Measurements from ENCODE around the gene FMNL2. TPM values are rescaled to one million over a fixed set of nuclear protein-coding genes. Genes with fewer than 3 reads are reported as not detected.

FMNL2 gene
- polyA plus RNA-seq, 4 donors: 7.0 to 23.3 (median 8.7) TPM

DNA sequence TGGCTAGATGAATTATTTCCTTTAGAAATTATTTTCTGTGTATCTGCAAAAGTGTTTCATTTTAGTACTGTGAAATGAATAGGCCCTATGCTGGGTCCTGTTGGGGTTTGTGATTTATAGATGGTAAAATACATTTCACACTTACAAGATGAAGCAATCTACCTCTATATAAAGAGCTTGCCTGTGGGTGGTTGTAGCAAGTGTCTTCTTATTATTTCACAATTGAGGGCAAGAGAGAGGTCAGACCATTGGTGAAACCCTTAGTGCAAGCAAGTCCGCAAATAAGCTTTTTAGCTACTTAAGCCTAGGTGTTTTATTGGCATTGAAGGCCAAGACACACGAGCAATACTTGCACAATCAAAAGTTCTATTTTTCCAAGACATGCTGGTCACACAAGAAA lies 153.1 kb downstream of the FMNL2 start:
- Histone ChIP-seq H3K4me3 (ENCODE audit: low read depth in 1 of 3, low read length in 3 of 3) (no peak overlapping the region), H3K27me3 (ENCODE audit: control insufficient read depth in 3 of 3, insufficient read depth in 3 of 3, low read length in 3 of 3) (no peaks in the 10 kb centered on the region), H3K9me3 (ENCODE audit: control insufficient read depth in 2 of 2, insufficient read depth in 1 of 2, low read depth in 1 of 2, low read length in 1 of 2) (no peaks in the 10 kb centered on the region), H3K27ac (ENCODE audit: low read depth in 1 of 3, low read length in 2 of 3) (no peak overlapping the region), H3K4me1 (ENCODE audit: control insufficient read depth in 3 of 3, insufficient read depth in 2 of 3, low read depth in 1 of 3, low read length in 2 of 3) (peaks cover 0 to 33% (median 0%) of the 10 kb centered on the region in 3 donors), H3K36me3 (ENCODE audit: control insufficient read depth in 3 of 3, insufficient read depth in 2 of 3, low read depth in 1 of 3, low read length in 3 of 3) (no peaks in the 10 kb centered on the region)
- 86 to 90% (median 89%) methylated on average over 2 of the region's 2 CpGs for WGBS, 3 donors
- FAIRE-seq: no peak
- no peak for DNase-seq

DNA sequence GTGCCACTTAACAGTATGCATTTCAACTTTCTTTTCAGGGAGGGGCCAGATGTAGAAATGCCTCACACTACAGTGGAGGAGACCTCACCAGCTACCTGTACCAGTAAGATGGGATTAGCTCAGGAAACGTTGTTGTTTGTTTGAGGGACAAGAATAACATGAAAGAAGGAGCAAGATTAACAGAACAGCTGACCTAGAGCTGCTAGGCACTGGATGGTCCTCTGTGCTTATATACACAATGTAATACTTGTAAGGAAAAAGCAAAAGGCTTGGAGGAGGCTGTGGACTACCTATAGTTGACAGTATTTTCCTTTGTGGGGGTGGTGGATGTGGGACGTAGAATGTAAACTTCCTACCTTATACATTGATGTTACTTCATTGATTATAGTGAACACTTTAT lies 154.4 kb downstream of the FMNL2 start:
- no peaks in the 10 kb centered on the region for H3K27me3 ChIP-seq (ENCODE audit: control insufficient read depth in 3 of 3, insufficient read depth in 3 of 3, low read length in 3 of 3)
- H3K4me1 ChIP-seq (ENCODE audit: control insufficient read depth in 3 of 3, insufficient read depth in 2 of 3, low read depth in 1 of 3, low read length in 2 of 3): peaks cover 0 to 33% (median 0%) of the 10 kb centered on the region in 3 donors
- WGBS, 3 donors: 63 to 75% (median 68%) methylated on average over 2 of the region's 2 CpGs
- no peak overlapping the region for H3K4me3 ChIP-seq (ENCODE audit: low read depth in 1 of 3, low read length in 3 of 3)
- no peaks in the 10 kb centered on the region for H3K36me3 ChIP-seq (ENCODE audit: control insufficient read depth in 3 of 3, insufficient read depth in 2 of 3, low read depth in 1 of 3, low read length in 3 of 3)
- FAIRE-seq (no peak), DNase-seq (no peak)
- H3K27ac ChIP-seq (ENCODE audit: low read depth in 1 of 3, low read length in 2 of 3): no peak overlapping the region
- H3K9me3 ChIP-seq (ENCODE audit: control insufficient read depth in 2 of 2, insufficient read depth in 1 of 2, low read depth in 1 of 2, low read length in 1 of 2): no peaks in the 10 kb centered on the region

DNA sequence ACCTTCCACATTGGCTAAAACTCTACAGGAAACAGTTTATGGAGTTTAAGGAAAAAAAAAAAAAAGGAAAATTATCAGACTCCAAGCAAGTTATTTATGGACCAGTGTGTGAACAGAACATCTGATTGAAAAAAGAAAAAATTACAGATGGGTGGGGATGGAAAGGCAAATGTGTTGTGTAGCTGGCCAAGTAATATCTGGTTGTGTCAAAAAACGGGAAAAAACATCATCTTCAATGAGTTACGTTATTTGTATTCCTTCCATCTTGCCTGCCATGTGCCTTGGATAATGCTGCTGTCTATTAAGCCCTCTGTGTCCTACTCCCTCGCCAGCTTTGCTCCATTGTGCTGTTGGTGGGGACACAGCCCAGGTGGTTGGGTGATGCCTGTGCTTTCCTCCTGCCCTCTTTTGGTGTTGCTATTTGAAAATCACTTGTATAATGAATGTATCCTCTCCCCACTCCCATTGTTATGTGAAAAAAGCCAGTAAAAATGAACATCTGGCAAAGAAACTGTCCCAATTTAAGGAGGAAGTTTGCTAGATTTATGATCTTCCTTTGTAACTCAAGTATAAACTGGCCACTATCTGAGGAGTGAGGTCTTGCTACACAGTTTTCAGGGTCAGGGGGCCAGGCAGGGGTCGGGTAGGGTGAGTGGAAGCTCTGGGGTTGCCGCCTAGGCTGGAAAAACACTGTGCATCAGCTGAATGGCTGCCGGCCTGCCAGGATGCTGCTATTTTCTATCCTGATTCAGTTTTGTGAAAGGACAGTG lies 155.9 kb downstream of the FMNL2 start:
- DNase-seq: no peak
- H3K36me3 ChIP-seq (ENCODE audit: control insufficient read depth in 3 of 3, insufficient read depth in 2 of 3, low read depth in 1 of 3, low read length in 3 of 3): no peaks in the 10 kb centered on the region

DNA sequence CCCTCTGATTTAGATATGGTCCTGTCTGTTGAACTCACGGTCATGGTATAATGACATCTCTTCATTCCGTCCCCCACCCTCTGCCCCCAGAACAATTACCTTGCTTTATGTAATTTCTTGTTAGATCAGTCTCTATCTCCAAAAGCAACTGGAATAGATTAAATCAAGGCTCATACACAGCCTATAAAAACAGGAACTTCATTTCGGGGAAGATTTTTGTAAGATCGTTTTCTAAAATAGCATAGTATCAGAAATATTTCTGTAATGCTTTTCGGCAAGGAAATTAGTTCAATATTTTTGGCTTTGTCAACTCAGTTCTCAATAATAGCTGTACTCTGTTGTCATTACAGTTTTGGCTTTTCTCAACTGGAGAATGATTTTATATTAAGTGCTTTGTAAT lies 157.2 kb downstream of the FMNL2 start:
- no peak for DNase-seq
- no peaks in the 10 kb centered on the region for H3K27me3 ChIP-seq (ENCODE audit: control insufficient read depth in 3 of 3, insufficient read depth in 3 of 3, low read length in 3 of 3)
- WGBS, 3 donors: 34 to 46% (median 45%) methylated on average over 5 of the region's 5 CpGs
- no peaks in the 10 kb centered on the region for H3K36me3 ChIP-seq (ENCODE audit: control insufficient read depth in 3 of 3, insufficient read depth in 2 of 3, low read depth in 1 of 3, low read length in 3 of 3)
- peaks cover 0 to 18% (median 0%) of the 10 kb centered on the region in 3 donors for H3K4me1 ChIP-seq (ENCODE audit: control insufficient read depth in 3 of 3, insufficient read depth in 2 of 3, low read depth in 1 of 3, low read length in 2 of 3)
- peaks cover 0 to 4% of the 10 kb centered on the region in 2 donors for H3K9me3 ChIP-seq (ENCODE audit: control insufficient read depth in 2 of 2, insufficient read depth in 1 of 2, low read depth in 1 of 2, low read length in 1 of 2)
- no peak overlapping the region for H3K27ac ChIP-seq (ENCODE audit: low read depth in 1 of 3, low read length in 2 of 3)
- FAIRE-seq: no peak
- no peak overlapping the region for H3K4me3 ChIP-seq (ENCODE audit: low read depth in 1 of 3, low read length in 3 of 3)

More for the DNA sequence above, 155.9 kb downstream of the FMNL2 start:
- no peak overlapping the region for H3K4me3 ChIP-seq (ENCODE audit: low read depth in 1 of 3, low read length in 3 of 3)
- FAIRE-seq: no peak
- H3K4me1 ChIP-seq (ENCODE audit: control insufficient read depth in 3 of 3, insufficient read depth in 2 of 3, low read depth in 1 of 3, low read length in 2 of 3): peaks cover 0 to 27% (median 0%) of the 10 kb centered on the region in 3 donors
- 46 to 73% (median 56%) methylated on average over 6 of the region's 6 CpGs for WGBS, 3 donors
- H3K27me3 ChIP-seq (ENCODE audit: control insufficient read depth in 3 of 3, insufficient read depth in 3 of 3, low read length in 3 of 3): no peaks in the 10 kb centered on the region
- H3K27ac ChIP-seq (ENCODE audit: low read depth in 1 of 3, low read length in 2 of 3): peak overlapping the region in 2 of 3 donors; percentile 58 to 77
- no peaks in the 10 kb centered on the region for H3K9me3 ChIP-seq (ENCODE audit: control insufficient read depth in 2 of 2, insufficient read depth in 1 of 2, low read depth in 1 of 2, low read length in 1 of 2)

DNA sequence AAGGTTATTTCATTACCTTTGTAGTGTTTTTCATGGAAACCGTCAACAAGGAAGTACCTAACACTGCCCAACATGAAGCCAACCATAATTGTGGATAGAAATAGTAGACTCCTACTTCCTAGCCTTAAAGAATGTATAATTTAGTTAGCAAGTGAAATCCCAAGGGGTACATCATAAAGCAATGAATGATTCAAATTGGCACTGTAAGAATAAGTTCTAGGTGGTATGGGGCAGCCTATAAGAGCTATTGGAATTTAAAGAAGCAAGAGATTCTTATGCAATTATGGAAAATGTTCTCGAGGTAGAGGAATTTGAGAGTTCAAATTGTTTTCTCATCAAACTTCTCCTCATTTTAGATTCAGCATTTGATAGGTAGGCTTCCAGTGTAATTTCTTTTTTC lies 157.9 kb downstream of the FMNL2 start:
- Histone ChIP-seq H3K4me1 (ENCODE audit: control insufficient read depth in 3 of 3, insufficient read depth in 2 of 3, low read depth in 1 of 3, low read length in 2 of 3) (peaks cover 0 to 15% (median 0%) of the 10 kb centered on the region in 3 donors), H3K27ac (ENCODE audit: low read depth in 1 of 3, low read length in 2 of 3) (no peak overlapping the region), H3K9me3 (ENCODE audit: control insufficient read depth in 2 of 2, insufficient read depth in 1 of 2, low read depth in 1 of 2, low read length in 1 of 2) (peaks cover 0 to 4% of the 10 kb centered on the region in 2 donors), H3K36me3 (ENCODE audit: control insufficient read depth in 3 of 3, insufficient read depth in 2 of 3, low read depth in 1 of 3, low read length in 3 of 3) (no peaks in the 10 kb centered on the region), H3K27me3 (ENCODE audit: control insufficient read depth in 3 of 3, insufficient read depth in 3 of 3, low read length in 3 of 3) (no peaks in the 10 kb centered on the region), H3K4me3 (ENCODE audit: low read depth in 1 of 3, low read length in 3 of 3) (no peak overlapping the region)
- WGBS, 3 donors: 80 to 90% (median 85%) methylated on average over 2 of the region's 2 CpGs
- FAIRE-seq (no peak), DNase-seq (no peak)

DNA sequence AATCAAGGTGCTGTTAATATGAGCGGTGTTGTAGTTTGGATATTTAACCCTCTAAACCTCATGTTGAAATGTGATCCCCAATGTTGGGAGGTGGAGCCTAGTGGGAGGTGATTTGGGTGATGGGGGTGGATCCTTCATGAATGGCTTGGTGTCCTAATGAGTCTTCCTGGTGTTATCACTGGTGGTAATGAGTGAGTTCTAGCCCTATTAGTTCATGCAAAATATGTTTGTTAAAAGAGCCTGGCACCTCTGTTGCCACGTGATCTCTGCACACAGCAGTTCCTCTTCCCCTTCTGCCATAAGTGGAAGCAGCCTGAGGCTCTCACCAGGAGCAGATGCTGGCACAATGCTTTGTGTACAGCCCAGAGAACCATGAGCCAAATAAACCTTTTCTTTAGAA lies 158.4 kb downstream of the FMNL2 start:
- no peaks in the 10 kb centered on the region for H3K27me3 ChIP-seq (ENCODE audit: control insufficient read depth in 3 of 3, insufficient read depth in 3 of 3, low read length in 3 of 3)
- H3K4me1 ChIP-seq (ENCODE audit: control insufficient read depth in 3 of 3, insufficient read depth in 2 of 3, low read depth in 1 of 3, low read length in 2 of 3): peaks cover 0 to 12% (median 0%) of the 10 kb centered on the region in 3 donors
- no peak for FAIRE-seq
- H3K27ac ChIP-seq (ENCODE audit: low read depth in 1 of 3, low read length in 2 of 3): no peak overlapping the region
- WGBS, 3 donors: 83 to 93% (median 85%) methylated on average over 2 of the region's 2 CpGs
- peaks cover 0 to 4% of the 10 kb centered on the region in 2 donors for H3K9me3 ChIP-seq (ENCODE audit: control insufficient read depth in 2 of 2, insufficient read depth in 1 of 2, low read depth in 1 of 2, low read length in 1 of 2)
- H3K4me3 ChIP-seq (ENCODE audit: low read depth in 1 of 3, low read length in 3 of 3): no peak overlapping the region
- DNase-seq: no peak
- H3K36me3 ChIP-seq (ENCODE audit: control insufficient read depth in 3 of 3, insufficient read depth in 2 of 3, low read depth in 1 of 3, low read length in 3 of 3): no peaks in the 10 kb centered on the region

DNA sequence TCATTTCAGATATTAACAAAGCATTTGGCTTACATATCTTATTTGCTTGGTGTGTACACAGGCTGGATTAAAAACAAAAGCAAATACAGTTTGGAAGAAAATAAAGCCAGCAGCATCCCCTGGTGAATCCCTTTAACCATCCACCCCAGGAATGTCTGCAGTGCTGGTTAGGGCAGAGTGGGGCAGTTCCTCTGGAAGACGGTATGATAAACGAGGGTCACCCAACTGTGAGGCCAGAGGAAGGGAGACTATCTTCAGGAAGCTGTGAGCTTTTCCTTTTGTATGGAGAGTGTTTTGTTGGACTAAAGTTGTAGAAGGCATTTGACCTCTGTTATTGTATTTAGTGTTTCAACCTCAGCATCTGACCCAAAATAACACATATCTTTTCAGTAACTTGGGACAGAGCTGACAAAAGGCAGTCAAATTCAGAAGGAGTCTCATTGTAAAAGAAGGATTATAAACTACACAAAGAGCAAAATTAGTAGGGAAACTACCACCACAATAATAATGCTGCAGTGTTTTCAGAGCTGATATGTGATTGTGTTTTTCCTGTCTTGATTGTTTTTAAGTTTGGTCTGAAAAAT lies 159.1 kb downstream of the FMNL2 start:
- DNase-seq (no peak), FAIRE-seq (no peak)
- H3K36me3 ChIP-seq (ENCODE audit: control insufficient read depth in 3 of 3, insufficient read depth in 2 of 3, low read depth in 1 of 3, low read length in 3 of 3): no peaks in the 10 kb centered on the region
- H3K27ac ChIP-seq (ENCODE audit: low read depth in 1 of 3, low read length in 2 of 3): no peak overlapping the region
- no peaks in the 10 kb centered on the region for H3K27me3 ChIP-seq (ENCODE audit: control insufficient read depth in 3 of 3, insufficient read depth in 3 of 3, low read length in 3 of 3)
- WGBS, 3 donors: 65 to 74% (median 69%) methylated on average over 2 of the region's 2 CpGs
- peaks cover 0 to 14% (median 3%) of the 10 kb centered on the region in 3 donors for H3K4me1 ChIP-seq (ENCODE audit: control insufficient read depth in 3 of 3, insufficient read depth in 2 of 3, low read depth in 1 of 3, low read length in 2 of 3)
- H3K9me3 ChIP-seq (ENCODE audit: control insufficient read depth in 2 of 2, insufficient read depth in 1 of 2, low read depth in 1 of 2, low read length in 1 of 2): peaks cover 0 to 4% of the 10 kb centered on the region in 2 donors
- no peak overlapping the region for H3K4me3 ChIP-seq (ENCODE audit: low read depth in 1 of 3, low read length in 3 of 3)

DNA sequence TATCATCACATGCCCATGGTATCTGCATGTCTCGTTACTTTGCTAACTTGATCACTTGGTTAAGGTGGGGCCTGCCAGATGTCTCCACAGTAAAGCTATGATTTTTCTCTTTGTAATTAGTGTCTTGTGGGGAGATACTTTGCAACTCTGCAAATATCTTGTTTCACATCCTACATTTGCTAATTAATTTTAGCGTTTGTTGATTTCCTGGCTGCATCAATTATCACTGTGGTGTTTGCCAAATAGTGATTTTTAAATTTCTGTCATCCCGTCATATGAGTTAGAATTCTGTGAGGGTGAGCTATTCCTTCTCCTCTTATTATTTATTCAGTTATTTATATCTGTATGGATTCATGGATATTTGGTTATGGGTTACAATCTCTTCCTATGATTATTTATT lies 161.4 kb downstream of the FMNL2 start:
- no peaks in the 10 kb centered on the region for H3K36me3 ChIP-seq (ENCODE audit: control insufficient read depth in 3 of 3, insufficient read depth in 2 of 3, low read depth in 1 of 3, low read length in 3 of 3)
- no peaks in the 10 kb centered on the region for H3K27me3 ChIP-seq (ENCODE audit: control insufficient read depth in 3 of 3, insufficient read depth in 3 of 3, low read length in 3 of 3)
- FAIRE-seq: no peak
- no peak for DNase-seq
- WGBS, 3 donors: 93 to 96% (median 96%) methylated on average over 3 of the region's 3 CpGs
- no peak overlapping the region for H3K27ac ChIP-seq (ENCODE audit: low read depth in 1 of 3, low read length in 2 of 3)
- H3K4me3 ChIP-seq (ENCODE audit: low read depth in 1 of 3, low read length in 3 of 3): no peak overlapping the region
- H3K4me1 ChIP-seq (ENCODE audit: control insufficient read depth in 3 of 3, insufficient read depth in 2 of 3, low read depth in 1 of 3, low read length in 2 of 3): peaks cover 0 to 20% (median 9%) of the 10 kb centered on the region in 3 donors
- H3K9me3 ChIP-seq (ENCODE audit: control insufficient read depth in 2 of 2, insufficient read depth in 1 of 2, low read depth in 1 of 2, low read length in 1 of 2): peaks cover 0 to 4% of the 10 kb centered on the region in 2 donors
